ENCODE data around the gene PCDHGA8.

- no peak for TF ChIP-seq GATA3 (IDR thresholded peaks at IDR 0.05; ENCODE audit: low read depth, low read length)
- TF ChIP-seq GATA2 (IDR thresholded peaks at IDR 0.05; ENCODE audit: low read depth, low read length): no peak
Measured at GRCh38 chr5:141363952-141364660, 28.3 kb upstream of the PCDHGA8 start, which contains the start of gene PCDHGA5.

Measured in SH-SY5Y (cell line).